Pancreas (tissue), 10 donors: ENCODE measurements around the gene OPALIN. TPM values are rescaled to one million over a fixed set of nuclear protein-coding genes. Genes with fewer than 3 reads are reported as not detected.

Experiments
- ATAC-seq, 4 donors: fragments of 200-7000 bp; cut with Tn5 transposase; one replicate each; pipeline versions ENCODE4 v1.8.0 to v1.9.1; 2020; ENCODE audit warnings: mild to moderate bottlenecking in 4 of 4, moderate library complexity in 4 of 4
- DNase-seq, 6 donors: peaks; one replicate each; pipeline ENCODE4 v3.0.0-alpha.2; 2020
- FAIRE-seq: peaks from 2 replicates; lab custom pipeline; 2012; peaks lifted over from hg19 to GRCh38; lab: Jason Lieb, UNC
- H3K27ac ChIP-seq, 4 donors: fragments of 200-600 bp; sonication (generic); 1 replicate in 3 of 4; 2 replicates in 1 of 4; pipeline versions ENCODE4 v1.5.0 to v1.8.0; 2020
- H3K27me3 ChIP-seq, 4 donors: fragments of 200-600 bp; one replicate each; pipeline ENCODE4 v1.8.0; 2021
- H3K36me3 ChIP-seq, 3 donors: fragments of 200-600 bp; sonication (generic) in 1 of 3; one replicate each; pipeline versions ENCODE4 v1.5.0 to v1.8.0; 2020 to 2021
- H3K4me1 ChIP-seq, 3 donors: fragments of 200-600 bp; one replicate each; pipeline ENCODE4 v1.8.0; 2021
- H3K4me3 ChIP-seq, 4 donors: fragments of 200-600 bp; sonication (generic) in 2 of 4; one replicate each; pipeline versions ENCODE4 v1.5.0 to v1.8.0; 2020 to 2021
- H3K9me3 ChIP-seq, 4 donors: fragments of 200-600 bp; one replicate each; pipeline ENCODE4 v1.8.0; 2021
- WGBS, 2 donors: extraction: QIAGEN DNeasy Blood & Tissue Kit; methylation state at CpG; one replicate each; pipeline ENCODE4 v1.1.7; 2013; 5-methylcytosine and 5-hydroxymethylcytosine counted together
- intact Hi-C, 3 donors: fragments of 100-400 bp; cut with DNase I; formaldehyde crosslinking; loops; one replicate each; pipeline versions ENCODE4 v1.11.1 to v1.14.2; 2022
- polyA plus RNA-seq, 2 donors: library from polyadenylated mRNA; stranded (reverse); fragments of 200-250 nt; gene quantifications; one replicate each; pipeline ENCODE4 v1.2.3, GENCODE V29; 2013
- total RNA-seq, 6 donors: library from RNA; stranded (reverse); fragmentation: NEBNext Ultra II Directional in 4 of 6; extraction: Animal tissue kit (Norgen Biotek cat#: 25700) in 4 of 6; gene quantifications; one replicate each; pipeline versions ENCODE4 v1.2.1 to v1.2.4, GENCODE V29; 2021 to 2023
- TF ChIP-seq, protein P1 (sequence below), 4 donors: fragments of 200-600 bp; sonication (generic) in 3 of 4; IDR thresholded peaks; one replicate each; pipeline versions ENCODE4 v1.5.0 to v1.8.0; 2021; ENCODE audit warnings: antibody characterized with exemption in 4 of 4
- donor health status: healthy with polysubstance abuse.
- donor health status: DM: no; HTN: no; CAD: no; lungs with moderate emphysema.
- donor health status: DM: no; HTN: no; CAD: no.
- donor health status: control.
- donor health status: control.
- donor health status: Bipolar disorder and iron deficiency.
- donor health status: DM: yes; HTN: yes; CAD: no.
- donor health status: DM: no; HTN: no; CAD: no.
- donor health status: DM: no; HTN: no; CAD: no.
- donor health status: DM: yes; HTN: yes; CAD: no.

OPALIN gene
- total and polyA plus RNA-seq, 8 donors = not detected

DNA sequence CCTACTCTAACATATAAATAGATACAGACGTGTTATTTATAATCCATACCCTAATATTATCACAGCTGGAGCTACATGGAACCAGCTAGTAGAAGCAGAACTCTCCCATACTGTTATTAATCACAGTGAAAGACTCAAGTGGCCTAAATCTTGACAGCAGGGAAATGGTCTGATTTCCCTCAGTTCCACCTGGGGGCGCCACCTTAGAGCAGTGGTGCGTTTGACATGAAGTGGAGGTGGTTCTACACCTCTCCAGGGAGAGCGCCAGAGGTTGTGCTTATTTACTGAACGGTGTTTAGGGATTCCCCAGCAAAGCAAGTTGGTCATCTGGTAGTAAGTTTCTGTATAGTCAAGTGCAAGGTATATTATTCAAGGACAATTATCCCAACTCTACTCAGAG, 37.0 kb downstream of the OPALIN start:
- intact Hi-C loops = no loop called here
- ATAC-seq (no peak), FAIRE-seq (no peak), DNase-seq (no peak)
- Histone ChIP-seq H3K9me3 (no peaks in the 10 kb centered on the region), H3K4me3 (no peak overlapping the region), H3K27ac (no peak overlapping the region), H3K36me3 (no peaks in the 10 kb centered on the region), H3K4me1 (no peaks in the 10 kb centered on the region), H3K27me3 (no peaks in the 10 kb centered on the region)
- 50 to 53% methylated on average over 5 of the region's 5 CpGs for WGBS, 2 donors
- TF ChIP-seq, protein P1, sequence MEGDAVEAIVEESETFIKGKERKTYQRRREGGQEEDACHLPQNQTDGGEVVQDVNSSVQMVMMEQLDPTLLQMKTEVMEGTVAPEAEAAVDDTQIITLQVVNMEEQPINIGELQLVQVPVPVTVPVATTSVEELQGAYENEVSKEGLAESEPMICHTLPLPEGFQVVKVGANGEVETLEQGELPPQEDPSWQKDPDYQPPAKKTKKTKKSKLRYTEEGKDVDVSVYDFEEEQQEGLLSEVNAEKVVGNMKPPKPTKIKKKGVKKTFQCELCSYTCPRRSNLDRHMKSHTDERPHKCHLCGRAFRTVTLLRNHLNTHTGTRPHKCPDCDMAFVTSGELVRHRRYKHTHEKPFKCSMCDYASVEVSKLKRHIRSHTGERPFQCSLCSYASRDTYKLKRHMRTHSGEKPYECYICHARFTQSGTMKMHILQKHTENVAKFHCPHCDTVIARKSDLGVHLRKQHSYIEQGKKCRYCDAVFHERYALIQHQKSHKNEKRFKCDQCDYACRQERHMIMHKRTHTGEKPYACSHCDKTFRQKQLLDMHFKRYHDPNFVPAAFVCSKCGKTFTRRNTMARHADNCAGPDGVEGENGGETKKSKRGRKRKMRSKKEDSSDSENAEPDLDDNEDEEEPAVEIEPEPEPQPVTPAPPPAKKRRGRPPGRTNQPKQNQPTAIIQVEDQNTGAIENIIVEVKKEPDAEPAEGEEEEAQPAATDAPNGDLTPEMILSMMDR (IDR thresholded peaks at IDR 0.05) = no peak

DNA sequence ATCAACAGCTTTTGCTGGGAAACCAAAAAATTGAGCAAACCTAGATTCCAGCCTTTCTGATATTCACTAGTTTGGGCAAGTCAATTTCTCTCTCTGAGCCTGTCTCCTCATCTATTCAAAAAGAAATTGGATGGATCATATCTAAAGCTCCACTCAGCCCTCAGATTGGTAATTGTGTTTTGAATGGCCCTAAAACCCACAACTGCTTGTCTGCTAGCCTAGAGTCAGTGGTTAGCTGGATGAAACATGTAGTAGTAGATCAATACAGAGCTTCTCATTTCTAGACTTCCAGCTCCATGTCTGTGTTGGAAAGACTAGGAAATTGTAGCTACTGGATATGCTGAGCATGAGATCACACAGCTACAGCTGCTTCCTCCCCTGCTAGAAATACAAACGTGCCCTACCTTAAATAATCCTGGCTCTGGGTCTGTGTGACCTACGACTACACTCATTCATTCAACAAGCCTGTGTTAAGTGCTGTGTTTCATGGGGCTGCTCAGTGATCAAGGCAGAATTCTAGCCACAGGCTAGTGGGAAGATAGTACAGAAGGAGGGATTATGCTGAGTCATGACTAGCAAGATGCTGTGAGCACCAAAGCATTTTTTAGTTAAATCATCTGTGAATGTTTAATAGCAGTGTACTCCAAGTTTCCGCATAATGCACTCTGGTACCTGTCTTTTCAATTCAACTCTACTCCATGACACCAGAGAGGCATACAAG, 38.9 kb downstream of the OPALIN start:
- H3K27me3 ChIP-seq = no peaks in the 10 kb centered on the region
- WGBS, 2 donors = 23 to 30% methylated on average over 3 of the region's 3 CpGs
- no peaks in the 10 kb centered on the region for H3K36me3 ChIP-seq
- no peak for FAIRE-seq
- no peak for DNase-seq
- TF ChIP-seq, protein P1 (IDR thresholded peaks at IDR 0.05) = no peak
- no peak overlapping the region for H3K27ac ChIP-seq
- peak in 3 of 4 donors; percentile 14 to 58 (median 46) for ATAC-seq
- no peaks in the 10 kb centered on the region for H3K9me3 ChIP-seq
- no peak overlapping the region for H3K4me3 ChIP-seq
- no peaks in the 10 kb centered on the region for H3K4me1 ChIP-seq
- intact Hi-C loops = no loop called here

DNA sequence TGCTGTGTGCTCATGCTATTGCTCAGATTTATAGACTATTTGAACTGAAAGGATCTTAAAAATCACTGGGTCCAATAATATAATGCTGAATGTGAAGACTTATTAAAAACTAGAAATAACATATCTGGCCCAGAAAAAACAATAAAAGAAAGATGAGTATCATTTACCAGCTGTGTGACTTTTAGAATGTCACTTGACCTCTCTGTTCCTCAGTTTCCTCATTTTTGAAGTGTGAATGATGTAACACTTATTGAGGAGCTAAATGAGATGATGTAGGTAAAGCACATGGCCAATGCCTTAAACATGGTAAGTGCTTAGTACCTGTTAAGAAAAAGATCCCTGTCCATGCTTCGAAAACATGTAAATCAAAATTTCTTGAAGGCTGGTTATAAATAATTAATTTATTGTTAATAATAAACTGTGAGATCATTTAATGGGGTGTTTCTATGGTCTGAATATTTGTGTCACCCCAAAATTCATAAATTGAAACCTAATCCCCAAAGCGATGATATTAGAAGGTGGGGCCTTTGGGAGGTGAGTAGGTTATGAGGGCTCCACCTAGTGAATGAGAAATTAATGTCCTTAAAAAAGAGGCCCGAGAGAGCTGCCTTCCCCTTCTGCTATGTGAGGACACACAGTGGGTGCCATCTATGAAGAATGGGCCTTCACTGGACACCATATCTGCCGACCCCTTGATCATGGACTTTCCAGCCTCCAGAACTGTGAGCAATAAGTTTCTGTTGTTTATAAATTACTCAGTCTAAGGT, 41.6 kb downstream of the OPALIN start:
- Histone ChIP-seq H3K27ac (no peak overlapping the region), H3K4me1 (no peaks in the 10 kb centered on the region), H3K9me3 (no peaks in the 10 kb centered on the region), H3K27me3 (no peaks in the 10 kb centered on the region), H3K36me3 (no peaks in the 10 kb centered on the region), H3K4me3 (no peak overlapping the region)
- intact Hi-C loops = no loop called here
- DNase-seq = no peak
- TF ChIP-seq, protein P1 (IDR thresholded peaks at IDR 0.05) = no peak
- WGBS, 2 donors = 74 to 77% methylated on average over 4 of the region's 4 CpGs
- ATAC-seq = no peak
- FAIRE-seq = no peak

DNA sequence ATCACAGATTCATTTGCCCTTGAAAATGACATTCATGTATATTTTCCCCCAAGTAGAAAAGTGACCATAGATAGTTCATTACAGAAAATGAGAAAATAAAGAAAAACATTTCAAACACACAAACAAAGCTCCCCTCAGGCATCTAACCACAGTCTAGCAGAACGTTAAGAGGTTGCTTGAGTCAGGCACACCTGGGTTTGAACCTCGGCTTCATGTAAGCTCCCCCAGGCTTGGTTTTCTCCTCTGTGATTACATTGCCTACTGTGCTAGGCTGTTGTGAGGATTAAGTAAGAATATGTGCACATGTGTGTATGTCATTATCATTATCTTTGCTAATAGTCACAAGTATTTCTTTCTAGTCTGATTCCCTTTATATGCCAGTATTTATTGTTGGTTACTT, 45.5 kb downstream of the OPALIN start:
- intact Hi-C loops = no loop called here
- Histone ChIP-seq H3K27me3 (no peaks in the 10 kb centered on the region), H3K4me3 (no peak overlapping the region), H3K4me1 (no peaks in the 10 kb centered on the region), H3K36me3 (no peaks in the 10 kb centered on the region), H3K27ac (no peak overlapping the region), H3K9me3 (no peaks in the 10 kb centered on the region)
- no peak for DNase-seq
- TF ChIP-seq, protein P1 (IDR thresholded peaks at IDR 0.05) = no peak
- FAIRE-seq = no peak
- ATAC-seq = no peak
- WGBS, 2 donors = 61 to 78% methylated on average over 2 of the region's 2 CpGs
